ENCODE results near the gene POM121L2.

- TF ChIP-seq CTCF (IDR thresholded peaks at IDR 0.05; ENCODE audit: low read length) (no peak), EZH2 (IDR thresholded peaks at IDR 0.05; ENCODE audit: borderline replicate concordance, low read length) (no peak)
Measured at GRCh38 chr6:27260836-27261375, 51.2 kb downstream of the POM121L2 start.

All from OCI-LY1 (cell line).